Activated naive CD4-positive, alpha-beta T cell treated with anti-CD3 and anti-CD28 coated beads, Interleukin-2, amount 50 U/mL, for 72 hours (primary cell): ENCODE data around the gene MFRP. TPM values are rescaled to one million over a fixed set of nuclear protein-coding genes. Genes with fewer than 3 reads are reported as not detected.
"Not testable (repeated sequence)": the region's sequence is repeated elsewhere in the genome, so short reads cannot be mapped to it uniquely, and the experiment has no call there.

Experiments
- ATAC-seq, 2 donors: fragments of 150-1000 bp; cut with Tn5 transposase; 2 replicates each; pipeline ENCODE4 v1.10.0; 2021; ENCODE audit warnings: mild to moderate bottlenecking in 2 of 2, moderate library complexity in 2 of 2
- DNase-seq, 2 donors: peaks; one replicate each; pipeline ENCODE4 v3.0.0; 2021 to 2022; ENCODE audit warnings: low spot score in 2 of 2
- H3K27ac Mint-ChIP-seq, 2 donors: one replicate each; pipeline ENCODE4 v1.8.0; 2022; ENCODE audit warnings: mild to moderate bottlenecking in 2 of 2, mixed read lengths in 2 of 2
- H3K36me3 Mint-ChIP-seq, 2 donors: one replicate each; pipeline ENCODE4 v1.8.0; 2022; ENCODE audit warnings: mixed read lengths in 2 of 2
- H3K9me3 Mint-ChIP-seq, 2 donors: one replicate each; pipeline ENCODE4 v1.8.0; 2022; ENCODE audit warnings: mixed read lengths in 2 of 2
- total RNA-seq, 2 donors: library from RNA; stranded (reverse); gene quantifications; one replicate each; pipeline ENCODE4 v1.2.3, GENCODE V29; 2022

The MFRP gene
- not detected for total RNA-seq

GRCh38 chr11:119346605-119347004 is at the start of gene MFRP:
Gene MFRP (minus strand): TSS chr11:119346705. CDS start chr11:119346513, 192 bp downstream.
- no peak for ATAC-seq
- no peaks in the 10 kb centered on the region for H3K36me3 Mint-ChIP-seq
- peak within 1 kb of the TSS in 1 of 2 donors; percentile 29 for H3K27ac Mint-ChIP-seq
- no peaks in the 10 kb centered on the region for H3K9me3 Mint-ChIP-seq
- DNase-seq = no peak

GRCh38 chr11:119391275-119391674 is 44.8 kb upstream of the MFRP start:
- ATAC-seq = no peak
- H3K9me3 Mint-ChIP-seq = no peaks in the 10 kb centered on the region
- no peak for DNase-seq
- H3K36me3 Mint-ChIP-seq = no peaks in the 10 kb centered on the region
- H3K27ac Mint-ChIP-seq = no peak overlapping the region

- no peak for DNase-seq
- Mint-ChIP-seq H3K27ac (peak overlapping the region in 1 of 2 donors; percentile 18), H3K36me3 (no peaks in the 10 kb centered on the region), H3K9me3 (no peaks in the 10 kb centered on the region)
- no peak for ATAC-seq
These were observed 43.2 kb upstream of the MFRP start for GRCh38 chr11:119389611-119390254.

- no peak for ATAC-seq
- DNase-seq = no peak
- Mint-ChIP-seq H3K9me3 (no peaks in the 10 kb centered on the region), H3K36me3 (no peaks in the 10 kb centered on the region), H3K27ac (no peak overlapping the region)
These were observed 41.6 kb upstream of the MFRP start for GRCh38 chr11:119388103-119388502.

- no peaks in the 10 kb centered on the region for H3K9me3 Mint-ChIP-seq
- ATAC-seq (no peak), DNase-seq (no peak)
- H3K36me3 Mint-ChIP-seq = no peaks in the 10 kb centered on the region
- H3K27ac Mint-ChIP-seq = no peak overlapping the region
These were observed 37.8 kb upstream of the MFRP start for GRCh38 chr11:119384332-119384731.

- not testable (repeated sequence) for H3K27ac Mint-ChIP-seq, ATAC-seq, DNase-seq, H3K9me3 Mint-ChIP-seq, H3K36me3 Mint-ChIP-seq
These were observed 36.0 kb upstream of the MFRP start for GRCh38 chr11:119382513-119382912.

GRCh38 chr11:119382101-119382500 is 35.6 kb upstream of the MFRP start:
- no peak overlapping the region for H3K27ac Mint-ChIP-seq
- DNase-seq (no peak), ATAC-seq (no peak)
- no peaks in the 10 kb centered on the region for H3K9me3 Mint-ChIP-seq
- no peaks in the 10 kb centered on the region for H3K36me3 Mint-ChIP-seq

GRCh38 chr11:119381181-119381988 is 34.9 kb upstream of the MFRP start, which contains the start of gene USP2:
Gene USP2 (minus strand): TSS chr11:119381690. CDS start chr11:119373480, 8,210 bp downstream.
- DNase-seq (peak; percentile 96 to 99), ATAC-seq (peak; percentile 99)
- Mint-ChIP-seq H3K9me3 (no peaks in the 10 kb centered on the region), H3K36me3 (no peaks in the 10 kb centered on the region), H3K27ac (peak within 1 kb of the TSS in 1 of 2 donors; percentile 18)

- H3K27ac Mint-ChIP-seq = no peak overlapping the region
- no peaks in the 10 kb centered on the region for H3K9me3 Mint-ChIP-seq
- ATAC-seq = no peak
- no peak for DNase-seq
- H3K36me3 Mint-ChIP-seq = no peaks in the 10 kb centered on the region
These were observed 34.3 kb upstream of the MFRP start for GRCh38 chr11:119380827-119381180.

- DNase-seq (peak in 1 of 2 donors; percentile 51), ATAC-seq (no peak)
- Mint-ChIP-seq H3K9me3 (no peaks in the 10 kb centered on the region), H3K36me3 (no peaks in the 10 kb centered on the region), H3K27ac (no peak overlapping the region)
These were observed 33.8 kb upstream of the MFRP start for GRCh38 chr11:119380160-119380826.

GRCh38 chr11:119378851-119379465 is 32.5 kb upstream of the MFRP start:
- Mint-ChIP-seq H3K36me3 (no peaks in the 10 kb centered on the region), H3K9me3 (no peaks in the 10 kb centered on the region), H3K27ac (peak overlapping the region in 1 of 2 donors; percentile 91)
- DNase-seq (no peak), ATAC-seq (no peak)

- Mint-ChIP-seq H3K36me3 (no peaks in the 10 kb centered on the region), H3K9me3 (no peaks in the 10 kb centered on the region), H3K27ac (peak overlapping the region in 1 of 2 donors; percentile 19)
- DNase-seq (no peak), ATAC-seq (no peak)
These were observed 31.6 kb upstream of the MFRP start for GRCh38 chr11:119377961-119378667.

GRCh38 chr11:119377112-119377901 is 30.8 kb upstream of the MFRP start:
- Mint-ChIP-seq H3K27ac (peak overlapping the region in 1 of 2 donors; percentile 19), H3K9me3 (no peaks in the 10 kb centered on the region), H3K36me3 (no peaks in the 10 kb centered on the region)
- ATAC-seq (no peak), DNase-seq (peak in 1 of 2 donors; percentile 51)

- no peaks in the 10 kb centered on the region for H3K9me3 Mint-ChIP-seq
- no peak for DNase-seq
- no peak overlapping the region for H3K27ac Mint-ChIP-seq
- ATAC-seq = no peak
- H3K36me3 Mint-ChIP-seq = no peaks in the 10 kb centered on the region
These were observed 29.8 kb upstream of the MFRP start for GRCh38 chr11:119376197-119376847.
